RPMI8226 (cell line): Measurements from ENCODE around the gene LPAR1.

Experiments used
- DNase-seq: peaks from one replicate; pipeline ENCODE4 v3.0.0-alpha.2; 2015

Gene LPAR1

GRCh38 chr9:110950041-110950645 is 88.1 kb downstream of the LPAR1 start:
- no peak for DNase-seq

DNA sequence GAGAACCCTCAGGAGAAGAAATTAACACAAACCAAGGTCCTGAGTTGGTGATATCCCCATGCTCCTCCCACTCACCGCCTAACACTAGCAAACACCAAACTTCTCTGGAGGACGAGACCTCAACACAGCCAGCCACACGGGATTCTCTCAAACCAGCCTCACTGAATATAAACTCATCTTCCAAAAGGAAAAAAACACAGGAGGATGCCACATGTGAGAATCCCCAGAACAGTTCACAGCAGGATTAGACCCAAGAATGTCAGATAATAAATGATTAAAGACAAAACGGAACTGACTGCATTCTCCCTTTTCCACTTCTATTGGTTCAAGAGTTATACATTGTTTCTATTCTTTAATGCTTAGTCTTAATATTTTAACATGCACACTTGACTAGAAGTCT is 89.2 kb downstream of the LPAR1 start:
- no peak for DNase-seq

DNA sequence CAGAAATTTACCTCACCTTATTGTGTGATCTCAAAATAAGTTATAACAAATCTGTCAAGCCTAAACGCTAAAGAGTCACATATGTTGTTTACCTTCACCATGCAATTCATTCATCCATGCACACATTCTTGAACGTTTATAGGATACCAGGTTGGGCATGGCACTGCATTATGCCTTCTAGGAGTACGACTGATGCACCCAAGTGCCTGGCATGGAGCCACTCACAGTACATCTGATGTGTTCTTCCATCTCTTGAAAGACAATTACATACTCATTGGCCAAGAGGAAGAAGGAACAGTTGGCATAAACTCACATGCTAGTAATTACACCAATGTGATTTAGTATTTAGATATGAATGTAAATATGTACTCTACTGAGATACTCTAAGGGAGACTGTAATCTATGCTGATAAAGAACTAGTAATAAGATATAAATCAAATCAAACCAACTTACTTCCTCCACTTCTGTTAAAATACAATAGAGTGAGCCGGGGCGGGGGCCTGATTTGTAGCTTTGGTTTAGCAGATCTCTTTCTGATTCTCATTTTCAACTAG is 90.7 kb downstream of the LPAR1 start:
- DNase-seq, result no peak

DNA sequence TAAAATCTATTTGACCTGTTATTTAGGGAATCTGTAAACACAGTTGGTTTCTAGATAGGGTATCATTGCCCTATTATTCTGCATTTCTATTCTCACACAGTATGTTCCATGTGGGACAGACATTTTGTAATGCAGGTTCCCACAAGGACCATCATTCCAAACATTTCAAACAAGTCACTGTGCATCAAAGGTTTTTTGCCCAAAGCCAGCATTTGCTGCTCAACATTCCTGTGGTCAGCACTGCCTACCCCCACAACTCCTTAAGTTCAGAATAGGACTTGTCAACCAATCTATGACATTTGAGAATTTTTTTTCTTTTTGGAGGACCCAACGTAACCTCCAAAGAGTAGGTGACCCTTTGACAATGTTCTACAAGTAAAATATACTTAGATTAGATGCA is 95.7 kb downstream of the LPAR1 start:
- DNase-seq, result no peak

DNA sequence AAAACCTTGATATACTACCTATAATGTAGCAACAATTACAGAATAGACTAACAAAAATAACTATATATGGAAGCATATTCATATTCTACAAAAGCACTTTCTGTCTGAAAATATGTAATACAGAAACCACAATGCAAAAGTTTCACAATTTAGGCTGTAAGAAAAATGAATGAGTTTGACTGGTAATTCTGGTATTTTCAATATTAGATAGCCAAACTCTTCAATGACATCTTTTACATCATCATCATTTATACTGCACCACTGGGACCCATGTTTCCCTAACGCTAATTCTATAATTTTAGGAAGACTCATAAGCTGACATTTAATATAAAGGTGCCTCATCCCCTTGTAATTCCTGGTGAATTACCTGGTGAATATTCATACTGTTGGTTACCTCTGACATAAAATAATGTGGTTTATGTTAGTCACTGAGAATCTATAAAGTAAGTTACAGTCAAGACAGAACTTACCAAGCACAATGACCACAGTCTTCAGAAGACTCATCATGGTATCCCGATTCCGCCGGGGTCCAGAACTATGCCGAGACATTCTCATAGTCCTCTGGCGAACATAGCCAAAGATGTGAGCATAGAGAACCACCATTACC is 97.2 kb downstream of the LPAR1 start:
- no peak for DNase-seq

DNA sequence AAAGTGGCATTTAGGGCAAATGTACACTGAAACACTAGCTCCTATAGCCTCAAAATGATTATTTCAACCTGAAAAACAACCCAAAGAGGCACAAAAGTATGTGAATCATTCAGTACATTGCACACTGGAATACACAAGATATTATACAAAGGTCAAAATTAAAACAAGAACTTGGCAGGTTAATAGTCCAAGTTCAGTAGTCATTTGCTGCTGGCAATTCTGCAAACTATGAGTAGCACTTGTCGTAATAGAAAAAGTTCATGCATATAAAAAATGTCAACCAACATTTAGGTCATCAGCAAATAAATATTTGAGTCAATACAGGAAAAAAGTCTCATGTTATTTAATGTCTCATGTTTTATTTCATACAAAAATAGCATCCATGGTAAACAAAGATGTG is 98.7 kb downstream of the LPAR1 start:
- DNase-seq, result no peak

DNA sequence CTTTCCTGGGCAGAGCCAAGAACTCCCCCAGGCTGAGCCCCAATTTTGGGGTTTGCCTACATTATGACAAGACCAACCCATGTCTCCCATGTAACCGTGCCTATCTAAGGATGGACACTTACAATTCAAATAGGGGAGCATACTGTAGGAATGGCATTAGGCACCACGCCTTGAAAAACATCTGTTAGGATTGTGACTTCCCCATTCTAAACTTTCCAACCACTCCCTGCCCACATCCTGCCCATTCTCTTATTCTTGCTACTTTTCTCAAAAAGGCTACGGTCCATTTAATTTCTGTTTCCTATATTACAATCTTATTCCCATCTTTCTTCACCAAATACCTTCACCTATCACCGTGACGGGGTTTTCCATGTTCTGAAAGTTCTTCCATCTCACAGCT is 99.2 kb downstream of the LPAR1 start:
- no peak for DNase-seq

- DNase-seq, result no peak
Measured at GRCh38 chr9:110938242-110938641, 100.0 kb downstream of the LPAR1 start.

GRCh38 chr9:110936719-110937452 is 101.4 kb downstream of the LPAR1 start:
- DNase-seq, result no peak

DNA sequence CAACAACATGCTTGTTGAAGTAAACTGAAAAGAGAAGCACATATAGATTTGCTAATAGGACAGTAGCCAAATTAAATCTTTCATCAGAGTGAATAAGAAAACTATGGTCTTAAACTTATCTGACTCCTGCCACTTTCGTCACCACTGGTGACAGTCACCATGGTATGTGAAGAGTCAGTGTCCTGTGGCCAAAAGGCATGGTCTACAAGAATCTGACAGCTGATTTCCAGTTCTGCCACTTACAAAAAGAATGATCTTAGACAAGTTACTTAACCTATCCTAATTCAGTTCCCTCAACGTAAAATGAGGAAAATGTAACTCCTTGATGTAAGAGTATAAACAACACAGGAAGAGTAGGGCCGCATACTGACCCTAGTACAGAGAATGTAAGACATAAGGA is 102.0 kb downstream of the LPAR1 start:
- DNase-seq, result no peak

GRCh38 chr9:110935829-110936228 is 102.4 kb downstream of the LPAR1 start:
- no peak for DNase-seq

GRCh38 chr9:110933350-110934001 is 104.8 kb downstream of the LPAR1 start:
- no peak for DNase-seq

DNA sequence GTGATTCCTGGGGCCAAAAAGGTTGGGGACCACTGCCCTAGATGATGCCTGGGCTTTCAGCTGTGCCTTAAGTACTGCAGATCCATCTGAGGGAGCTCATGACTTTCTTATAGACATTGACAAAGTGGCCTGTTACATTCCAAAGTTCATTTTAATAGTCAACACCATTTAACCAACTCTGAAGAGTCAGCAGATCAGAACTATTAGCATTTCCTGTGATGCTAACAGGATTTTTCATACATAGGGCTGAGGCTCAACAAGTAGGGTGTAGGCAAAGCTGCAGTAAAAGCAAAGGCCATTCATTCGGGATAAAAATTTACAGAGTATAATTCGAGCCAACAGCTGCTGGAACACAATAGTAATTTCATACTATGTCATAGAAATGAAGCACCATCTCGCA is 105.4 kb downstream of the LPAR1 start:
- DNase-seq, result no peak

- DNase-seq, result no peak
Measured at GRCh38 chr9:110928599-110928998, 109.7 kb downstream of the LPAR1 start.

DNA sequence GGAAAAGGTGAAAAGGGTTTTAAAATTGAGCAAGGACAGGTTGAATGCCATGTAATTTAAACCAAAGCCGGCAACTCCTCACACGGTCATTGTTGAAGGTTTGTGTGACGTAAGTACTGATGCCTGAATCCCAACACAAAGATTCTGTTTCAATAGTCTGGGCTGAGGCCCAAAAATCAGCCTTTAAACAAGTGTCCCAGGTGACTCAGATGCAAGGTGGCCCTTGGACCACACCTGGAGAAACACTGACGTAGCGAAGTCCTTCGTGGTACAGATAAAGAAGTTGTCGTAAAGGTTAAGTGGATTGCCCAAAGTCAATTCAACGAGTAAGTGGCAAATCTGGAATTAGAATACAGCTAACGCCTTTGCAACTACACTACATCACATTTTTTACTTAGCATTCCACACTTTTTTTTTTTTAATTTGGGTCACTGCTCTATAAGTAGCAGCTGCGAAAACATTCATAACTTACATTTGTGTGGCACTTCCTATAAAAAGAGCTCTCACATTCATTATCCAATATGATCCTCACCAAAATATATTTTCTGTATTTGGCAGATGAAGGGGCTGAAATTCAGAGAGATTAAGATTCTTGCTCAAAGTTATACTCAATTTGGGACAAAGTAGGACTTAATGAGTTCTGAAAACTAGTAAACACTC is 111.3 kb downstream of the LPAR1 start:
- DNase-seq, result no peak

- no peak for DNase-seq
Measured at GRCh38 chr9:110923601-110924000, 114.7 kb downstream of the LPAR1 start.

- DNase-seq, result no peak
Measured at GRCh38 chr9:110922145-110922544, 116.1 kb downstream of the LPAR1 start.

DNA sequence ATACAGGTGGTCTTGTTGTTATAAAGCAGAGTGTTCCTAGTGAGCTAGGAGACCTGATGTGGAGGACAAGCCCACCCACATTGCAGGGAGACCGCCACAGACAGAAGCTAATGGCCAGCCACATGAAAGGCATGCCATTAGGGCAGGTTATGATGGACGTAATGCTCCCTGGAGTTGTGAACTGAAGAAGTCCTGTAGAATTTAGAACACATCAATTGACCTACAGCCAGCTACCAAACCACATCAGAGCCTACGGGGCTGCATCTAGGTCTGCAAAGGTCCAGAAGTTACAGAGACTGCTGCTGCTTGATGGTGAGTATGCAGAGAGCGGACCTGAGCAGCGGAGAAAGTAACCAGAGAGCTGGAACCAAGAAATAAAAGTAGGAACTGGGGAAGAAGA is 116.6 kb downstream of the LPAR1 start:
- no peak for DNase-seq

DNA sequence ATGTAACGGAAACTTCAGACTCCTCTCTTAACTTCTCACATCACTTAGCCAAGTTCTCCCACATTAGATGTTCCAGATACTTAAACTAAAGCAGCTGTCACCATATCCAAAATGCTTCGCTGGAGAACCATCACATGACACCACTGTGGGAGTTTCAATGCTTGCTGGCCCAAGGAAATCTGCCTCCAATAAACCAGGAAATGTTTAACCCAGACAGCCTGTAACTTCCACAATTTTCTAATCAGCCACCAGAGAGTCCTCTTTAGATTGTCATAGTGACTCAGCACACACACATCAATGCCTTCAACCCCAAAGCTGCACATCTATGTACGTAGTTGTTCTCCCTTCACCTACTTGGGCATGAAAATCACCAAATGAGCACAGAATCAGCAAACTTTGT is 118.7 kb downstream of the LPAR1 start:
- DNase-seq, result no peak

DNA sequence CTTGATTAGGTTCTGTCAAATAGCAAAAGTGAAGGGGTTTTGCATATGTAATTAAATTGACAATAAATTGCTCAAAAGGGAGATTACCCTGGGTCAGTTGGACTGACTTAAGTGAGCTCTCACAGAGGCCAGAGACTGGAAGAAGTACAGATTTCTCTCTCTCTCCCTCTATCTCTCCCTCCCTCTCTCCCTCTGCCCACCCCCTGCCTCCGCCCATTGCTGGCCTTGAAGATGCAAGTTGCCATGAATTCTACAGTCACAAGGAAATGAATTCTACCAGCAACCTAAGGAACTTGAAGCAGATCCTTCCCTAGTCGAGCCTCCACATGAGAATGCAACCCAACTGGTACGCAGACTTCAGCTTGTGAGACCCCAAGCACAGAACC is 119.2 kb downstream of the LPAR1 start:
- no peak for DNase-seq

- DNase-seq, result no peak
Measured at GRCh38 chr9:110918316-110919049, 119.8 kb downstream of the LPAR1 start.

GRCh38 chr9:110916403-110916802 is 121.9 kb downstream of the LPAR1 start:
- DNase-seq, result no peak
